Measurements from ENCODE around the gene ABCD1.
A peak's percentile ranks its signal among the peaks of the same experiment; 100 is the strongest.
"Not testable (repeated sequence)": the region's sequence is repeated elsewhere in the genome, so short reads cannot be mapped to it uniquely, and the experiment has no call there.

The ABCD1 gene

GRCh38 chrX:153724252-153725038 lies at the start of gene ABCD1, which contains the start of gene BCAP31:
ABCD1 (plus strand) TSS chrX:153724856; CDS start chrX:153725267, 411 bp downstream.
BCAP31 (minus strand) TSS chrX:153724387; CDS start chrX:153723244, 1,143 bp downstream.
- DNase-seq (ENCODE audit: low read depth), result peak; percentile 85

DNA sequence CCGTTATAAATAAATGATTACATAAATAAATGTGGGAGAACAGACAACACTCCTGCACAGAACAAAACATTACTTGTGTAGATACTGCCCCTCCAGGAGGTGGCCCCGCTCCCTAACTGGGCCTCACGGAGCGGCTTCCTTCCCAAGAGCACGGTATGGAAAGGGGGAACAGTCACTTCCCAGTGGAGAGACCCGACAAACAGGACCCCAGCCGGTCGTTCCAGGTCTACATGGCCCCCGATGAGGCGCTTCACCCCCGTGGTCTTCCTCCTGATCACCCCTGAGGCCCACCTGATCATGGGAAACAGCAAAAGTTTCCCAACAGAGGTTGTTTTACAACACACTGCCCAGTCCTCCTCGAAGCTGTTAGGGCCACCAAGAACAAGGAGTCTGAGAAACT lies 43.5 kb upstream of the ABCD1 start:
- DNase-seq (ENCODE audit: low read depth), result no peak

DNA sequence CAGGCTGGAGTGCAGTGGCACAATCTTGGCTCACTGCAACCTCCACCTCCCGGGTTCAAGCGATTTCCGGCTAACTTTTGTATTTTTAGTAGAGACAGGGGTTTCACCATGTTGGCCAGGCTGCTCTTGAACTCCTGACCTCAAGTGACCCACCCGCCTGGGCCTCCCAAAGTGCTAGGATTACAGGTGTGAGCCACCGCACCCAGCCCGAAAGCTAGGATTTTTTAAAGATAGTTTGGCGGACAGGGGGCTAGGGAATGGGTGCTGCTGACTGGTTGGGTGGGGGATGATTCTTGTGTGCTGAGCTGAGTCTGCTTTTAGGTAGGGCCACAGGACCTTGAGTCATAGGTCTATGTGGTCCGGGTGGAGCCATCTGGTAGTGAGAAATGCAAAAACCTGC lies 41.2 kb upstream of the ABCD1 start:
- not testable (repeated sequence) for DNase-seq (ENCODE audit: low read depth)

DNA sequence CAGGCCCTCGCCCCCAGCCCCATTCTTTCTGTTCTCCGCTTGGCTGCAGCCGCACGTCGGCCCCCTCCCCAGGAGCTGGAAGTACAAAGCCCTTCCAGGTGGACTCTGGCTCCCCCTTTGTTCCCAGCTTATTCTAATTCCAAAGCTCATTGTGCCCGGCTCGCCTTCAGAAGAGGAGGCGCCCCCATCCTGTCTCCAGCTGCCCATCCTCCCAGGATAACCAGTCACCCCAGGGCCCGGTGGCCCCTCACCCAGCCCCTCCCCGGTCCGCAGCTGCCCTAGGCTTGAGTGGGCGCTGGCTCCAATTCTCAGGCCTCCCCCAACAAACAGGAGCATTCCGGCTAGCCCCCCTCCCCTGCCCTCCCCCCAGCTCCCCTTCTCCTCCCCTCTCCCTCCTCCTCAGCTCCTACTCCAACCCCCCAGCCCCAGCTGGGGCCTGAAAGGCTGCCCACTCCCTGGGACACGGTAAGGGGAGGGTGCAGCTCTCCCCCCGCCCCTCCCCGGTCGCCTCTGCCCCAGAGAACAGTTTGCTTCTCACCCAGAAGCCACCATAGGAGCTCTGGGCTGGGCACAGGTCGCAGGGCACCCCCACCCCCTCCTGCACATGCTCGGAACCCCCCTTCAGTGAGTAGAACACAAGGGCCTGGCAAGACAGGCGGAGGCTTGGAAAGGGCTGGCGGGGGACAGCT lies 40.0 kb upstream of the ABCD1 start:
- no peak for DNase-seq (ENCODE audit: low read depth)

GRCh38 chrX:153685156-153685536 lies 39.5 kb upstream of the ABCD1 start:
- DNase-seq (ENCODE audit: low read depth), result no peak

GRCh38 chrX:153685751-153686696 lies 38.6 kb upstream of the ABCD1 start:
- DNase-seq (ENCODE audit: low read depth), result no peak

- DNase-seq (ENCODE audit: low read depth), result no peak
Measured at GRCh38 chrX:153686711-153687110, 37.9 kb upstream of the ABCD1 start.

DNA sequence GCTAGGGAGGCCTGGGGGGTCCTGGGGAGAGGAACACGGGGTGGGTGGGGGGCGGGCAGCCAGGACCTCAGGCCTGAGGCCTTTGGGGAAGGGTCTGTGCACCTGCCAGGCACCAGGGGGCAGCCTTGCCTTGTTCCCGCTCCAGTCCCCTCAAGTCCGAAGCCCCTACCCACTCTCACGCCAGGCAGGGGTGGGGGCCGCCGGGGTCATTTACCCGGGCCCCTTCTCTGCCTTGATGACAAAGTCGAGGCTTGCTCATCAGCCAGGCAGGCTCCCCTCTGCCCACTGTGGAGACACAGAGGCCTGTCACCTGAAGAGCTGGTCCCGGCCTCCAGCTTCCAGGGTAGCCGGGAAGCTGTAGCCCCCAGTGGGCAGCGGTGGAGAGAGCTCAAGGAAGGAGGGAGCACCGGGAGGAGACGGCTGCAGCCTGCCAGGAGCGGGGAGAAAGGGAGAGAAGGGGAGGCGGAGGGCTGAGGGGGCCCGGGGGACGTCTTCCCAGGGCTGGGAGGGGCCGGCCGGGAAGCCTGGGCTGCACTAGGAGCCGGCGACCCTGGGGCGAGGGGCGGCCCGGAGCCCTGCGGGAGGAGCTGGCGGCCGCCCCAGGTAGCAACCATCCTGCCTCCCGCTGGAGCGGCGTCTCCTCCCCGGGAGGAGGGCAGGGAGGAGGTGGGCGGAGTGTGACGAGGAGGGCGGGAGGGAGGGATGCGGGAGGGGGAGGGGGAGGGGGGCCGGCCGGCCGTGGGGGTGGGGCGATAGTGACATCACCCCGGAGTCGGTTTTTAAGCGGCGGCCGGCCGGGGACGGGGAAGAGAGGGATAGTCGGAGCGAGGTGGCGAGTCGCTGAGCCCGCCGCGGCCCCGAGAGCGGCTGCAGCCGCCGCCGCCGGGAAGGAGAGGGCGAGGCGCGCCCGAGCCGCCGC lies 37.3 kb upstream of the ABCD1 start, which contains the start of gene SLC6A8:
Gene SLC6A8, plus strand, starts transcription at position 806 of the 919 bp plus-strand sequence. CDS start 649 bp downstream, outside the sequence.
- no peak for DNase-seq (ENCODE audit: low read depth)

DNA sequence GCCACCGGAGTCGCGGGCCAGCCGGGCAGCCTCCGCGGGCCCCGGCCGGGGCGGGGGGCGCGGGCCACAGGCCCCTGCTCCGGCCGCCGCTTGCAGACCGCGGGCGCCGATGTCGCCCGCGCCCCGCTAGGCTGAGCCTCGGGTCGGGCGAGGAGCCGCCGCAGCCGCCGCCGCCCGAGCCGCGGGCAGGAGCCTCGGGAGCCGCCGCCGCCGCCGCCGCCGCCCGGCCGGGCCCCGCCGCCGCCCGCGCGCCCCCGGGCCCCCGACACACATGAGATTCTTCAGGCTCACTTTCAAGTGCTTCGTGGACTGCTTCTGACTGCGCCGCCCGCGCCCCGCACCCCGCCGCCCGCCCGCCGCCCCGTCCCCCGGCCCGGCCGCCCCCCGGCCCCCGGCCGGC lies 36.6 kb upstream of the ABCD1 start:
- no peak for DNase-seq (ENCODE audit: low read depth)

DNA sequence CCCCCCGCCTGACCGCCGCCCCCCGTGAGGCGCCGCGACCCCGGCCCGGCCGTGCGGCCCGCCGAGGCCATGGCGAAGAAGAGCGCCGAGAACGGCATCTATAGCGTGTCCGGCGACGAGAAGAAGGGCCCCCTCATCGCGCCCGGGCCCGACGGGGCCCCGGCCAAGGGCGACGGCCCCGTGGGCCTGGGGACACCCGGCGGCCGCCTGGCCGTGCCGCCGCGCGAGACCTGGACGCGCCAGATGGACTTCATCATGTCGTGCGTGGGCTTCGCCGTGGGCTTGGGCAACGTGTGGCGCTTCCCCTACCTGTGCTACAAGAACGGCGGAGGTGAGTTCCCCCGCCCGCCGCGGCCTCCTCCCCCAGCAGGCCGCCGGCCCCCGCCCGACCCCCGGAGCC lies 36.1 kb upstream of the ABCD1 start:
- no peak for DNase-seq (ENCODE audit: low read depth)

DNA sequence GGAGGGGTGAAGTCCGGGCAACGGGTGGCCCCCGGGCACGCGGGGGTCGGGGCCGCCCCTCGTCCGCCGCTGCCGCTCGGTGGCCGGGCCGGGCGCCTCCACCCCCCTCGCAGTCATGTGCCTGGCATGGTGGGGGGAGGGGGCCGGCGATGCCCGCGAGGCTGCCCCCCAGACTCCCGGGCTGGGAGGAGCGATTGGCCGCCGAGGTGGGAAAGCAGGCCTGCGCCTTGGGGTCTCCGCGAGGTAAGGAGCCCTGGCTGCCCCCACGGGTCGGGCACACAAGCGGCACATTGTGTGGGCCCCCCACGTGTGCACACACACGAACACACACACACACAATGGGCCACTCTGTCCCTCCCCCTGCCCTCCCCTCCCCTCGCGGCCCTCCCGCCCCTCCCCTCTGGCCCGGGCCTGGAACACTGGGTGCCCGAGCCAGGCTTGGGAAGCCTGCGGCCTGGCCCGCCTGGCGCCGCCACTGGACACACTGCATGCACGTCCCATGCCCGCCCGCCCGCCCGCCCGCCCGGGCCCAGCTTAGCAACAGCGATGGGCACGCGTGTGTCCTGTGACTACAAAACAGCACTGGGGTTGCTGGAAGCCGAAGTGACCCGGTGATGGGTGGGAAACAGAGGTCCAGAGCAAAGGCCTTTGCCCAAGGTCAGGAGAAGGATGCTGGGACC lies 35.6 kb upstream of the ABCD1 start:
- DNase-seq (ENCODE audit: low read depth), result no peak

- no peak for DNase-seq (ENCODE audit: low read depth)
Measured at GRCh38 chrX:153689654-153690465, 34.8 kb upstream of the ABCD1 start.

GRCh38 chrX:153690466-153690865 lies 34.2 kb upstream of the ABCD1 start:
- DNase-seq (ENCODE audit: low read depth), result no peak

DNA sequence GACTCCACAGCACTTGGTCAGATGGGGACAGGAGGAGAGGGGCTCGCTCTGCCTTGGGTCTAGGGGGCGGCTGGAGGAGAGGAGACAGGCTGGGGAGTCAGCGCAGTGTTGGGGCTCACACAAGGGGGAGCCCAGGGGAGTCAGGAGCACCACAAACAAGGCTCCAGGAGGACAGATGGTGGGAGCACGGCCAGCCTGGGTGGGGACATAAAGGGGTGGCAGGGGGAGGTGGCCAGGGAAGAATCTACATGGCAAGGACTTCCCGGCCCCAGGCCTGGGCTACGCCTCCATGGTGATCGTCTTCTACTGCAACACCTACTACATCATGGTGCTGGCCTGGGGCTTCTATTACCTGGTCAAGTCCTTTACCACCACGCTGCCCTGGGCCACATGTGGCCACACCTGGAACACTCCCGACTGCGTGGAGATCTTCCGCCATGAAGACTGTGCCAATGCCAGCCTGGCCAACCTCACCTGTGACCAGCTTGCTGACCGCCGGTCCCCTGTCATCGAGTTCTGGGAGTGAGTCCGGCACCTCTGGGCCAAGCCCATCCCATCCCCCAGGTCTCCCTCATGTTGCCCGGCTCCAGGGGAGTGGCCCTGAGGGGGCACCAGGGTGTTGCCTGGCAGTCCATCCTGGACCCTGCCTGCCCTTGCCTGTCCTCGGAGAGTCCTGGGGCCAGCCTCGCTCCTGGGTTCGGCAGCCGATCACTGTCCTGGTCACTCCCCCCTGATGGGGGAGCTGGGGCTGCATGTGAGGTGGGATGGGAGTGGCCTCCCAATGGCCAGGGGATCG lies 33.4 kb upstream of the ABCD1 start:
- not testable (repeated sequence) for DNase-seq (ENCODE audit: low read depth)

DNA sequence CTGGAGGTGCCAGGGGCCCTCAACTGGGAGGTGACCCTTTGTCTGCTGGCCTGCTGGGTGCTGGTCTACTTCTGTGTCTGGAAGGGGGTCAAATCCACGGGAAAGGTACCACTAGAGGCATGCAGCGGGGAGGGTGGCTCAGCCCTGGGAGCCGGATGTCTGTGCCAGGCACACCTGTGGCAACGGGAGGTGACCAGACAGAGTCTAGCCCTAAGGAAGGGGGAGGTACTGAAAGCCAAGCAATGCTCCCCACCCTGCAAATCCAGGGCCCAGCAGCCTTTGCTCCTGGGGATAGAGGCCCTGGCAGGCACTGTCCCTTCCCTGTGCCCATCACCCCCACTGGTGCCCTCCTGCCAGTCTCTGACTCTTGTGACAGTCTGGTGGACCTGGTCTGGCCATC lies 32.7 kb upstream of the ABCD1 start:
- no peak for DNase-seq (ENCODE audit: low read depth)

DNA sequence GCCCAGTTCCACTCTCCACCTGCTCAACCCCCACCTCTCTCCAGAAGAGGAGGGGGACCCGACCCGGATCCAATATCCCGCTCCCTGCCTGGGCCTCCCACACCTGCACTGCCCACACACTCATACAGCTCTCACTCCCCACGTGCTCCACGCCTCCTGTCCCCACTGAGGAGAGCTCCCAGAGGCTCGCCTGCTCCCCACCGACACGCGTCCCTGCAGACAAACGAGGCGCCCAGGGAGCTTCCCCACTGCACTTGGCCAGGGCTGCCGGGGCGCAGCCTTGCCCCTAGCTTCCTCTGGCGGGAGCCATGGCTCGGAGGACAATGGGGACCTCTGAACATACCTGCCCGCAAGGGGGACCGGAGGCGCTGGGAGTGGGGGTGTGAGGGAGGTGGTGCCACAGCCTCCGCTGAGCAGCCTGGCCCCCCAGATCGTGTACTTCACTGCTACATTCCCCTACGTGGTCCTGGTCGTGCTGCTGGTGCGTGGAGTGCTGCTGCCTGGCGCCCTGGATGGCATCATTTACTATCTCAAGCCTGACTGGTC lies 32.0 kb upstream of the ABCD1 start:
- DNase-seq (ENCODE audit: low read depth), result no peak

DNA sequence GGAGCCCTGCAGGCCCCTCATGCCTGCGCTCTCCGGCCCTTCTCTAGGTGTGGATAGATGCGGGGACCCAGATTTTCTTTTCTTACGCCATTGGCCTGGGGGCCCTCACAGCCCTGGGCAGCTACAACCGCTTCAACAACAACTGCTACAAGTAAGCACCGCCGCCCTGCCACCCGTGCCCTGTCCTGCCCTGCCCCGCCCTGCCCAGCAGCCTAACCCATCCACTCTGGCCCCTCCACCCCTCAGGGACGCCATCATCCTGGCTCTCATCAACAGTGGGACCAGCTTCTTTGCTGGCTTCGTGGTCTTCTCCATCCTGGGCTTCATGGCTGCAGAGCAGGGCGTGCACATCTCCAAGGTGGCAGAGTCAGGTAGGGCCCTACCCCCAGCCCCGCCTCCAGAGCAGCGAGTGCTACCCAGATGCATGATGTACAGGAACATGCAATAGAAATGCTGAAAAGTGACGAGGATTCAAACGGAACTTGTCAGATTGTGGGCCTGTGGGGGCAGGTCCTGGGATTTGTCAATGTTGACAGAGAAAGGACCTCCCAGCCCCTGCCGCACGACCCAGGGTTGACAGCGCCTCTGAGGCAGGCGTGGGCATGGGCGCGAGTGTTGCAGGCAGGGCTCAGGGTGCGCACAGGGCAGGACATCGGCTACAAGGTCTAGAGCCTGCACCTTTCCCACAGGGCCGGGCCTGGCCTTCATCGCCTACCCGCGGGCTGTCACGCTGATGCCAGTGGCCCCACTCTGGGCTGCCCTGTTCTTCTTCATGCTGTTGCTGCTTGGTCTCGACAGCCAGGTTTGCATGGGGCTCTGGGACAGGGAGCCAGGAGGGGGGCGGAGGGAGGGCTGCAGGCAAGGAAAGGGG lies 31.2 kb upstream of the ABCD1 start:
- no peak for DNase-seq (ENCODE audit: low read depth)
